Fibroblast of pulmonary artery (primary cell): ENCODE results near the gene RAD50.
"Not testable (repeated sequence)": the region's sequence is repeated elsewhere in the genome, so short reads cannot be mapped to it uniquely, and the experiment has no call there.

Experiments
- DNase-seq: peaks from one replicate; pipeline ENCODE4 v3.0.0-alpha.2; 2010; ENCODE audit warnings: low read depth
- H3K4me3 ChIP-seq: replicated peaks from 2 replicates; pipeline ENCODE4 v1.5.1; 2011; ENCODE audit warnings: low read depth, mild to moderate bottlenecking, control low read depth, low read length, moderate library complexity
- TF ChIP-seq, protein P1 (sequence below): IDR thresholded peaks from 2 replicates; pipeline ENCODE4 v1.5.1; 2011; ENCODE audit warnings: mild to moderate bottlenecking, control low read depth, low read length, inconsistent platforms; ENCODE audit errors: missing control alignments

Gene RAD50

DNA sequence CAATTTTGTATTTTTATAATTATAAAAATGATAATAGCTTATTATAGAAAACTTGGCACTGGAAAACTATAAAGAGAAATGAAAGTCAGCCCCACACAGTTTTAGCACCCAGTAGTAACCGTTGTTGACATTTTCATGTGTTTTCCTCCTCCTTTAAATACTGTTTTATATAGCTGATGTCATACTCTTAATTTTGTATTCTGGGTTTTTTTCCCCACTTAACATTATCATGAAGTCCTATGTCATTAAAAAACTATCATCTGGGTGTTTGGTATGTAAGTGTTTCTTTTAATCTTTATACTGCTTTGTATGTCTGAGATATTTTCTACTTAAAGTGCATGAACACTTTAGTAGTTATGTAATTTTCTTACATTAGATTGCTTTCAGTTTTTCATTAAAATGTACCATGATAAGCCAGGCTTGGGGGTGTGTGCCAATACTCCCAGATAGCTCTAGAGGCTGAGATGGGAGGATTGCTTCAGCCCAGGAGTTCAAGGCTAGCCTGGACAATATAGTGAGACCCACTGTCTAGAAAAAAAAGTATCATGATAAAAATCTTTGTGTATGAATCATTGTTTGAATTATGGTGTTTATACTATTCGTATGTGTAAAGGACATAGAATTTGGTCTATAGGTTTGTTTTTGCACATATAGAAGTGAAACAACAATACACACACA is 2.7 kb downstream of the RAD50 start:
- no peak overlapping the region for H3K4me3 ChIP-seq
- no peak for DNase-seq
- TF ChIP-seq, protein P1, sequence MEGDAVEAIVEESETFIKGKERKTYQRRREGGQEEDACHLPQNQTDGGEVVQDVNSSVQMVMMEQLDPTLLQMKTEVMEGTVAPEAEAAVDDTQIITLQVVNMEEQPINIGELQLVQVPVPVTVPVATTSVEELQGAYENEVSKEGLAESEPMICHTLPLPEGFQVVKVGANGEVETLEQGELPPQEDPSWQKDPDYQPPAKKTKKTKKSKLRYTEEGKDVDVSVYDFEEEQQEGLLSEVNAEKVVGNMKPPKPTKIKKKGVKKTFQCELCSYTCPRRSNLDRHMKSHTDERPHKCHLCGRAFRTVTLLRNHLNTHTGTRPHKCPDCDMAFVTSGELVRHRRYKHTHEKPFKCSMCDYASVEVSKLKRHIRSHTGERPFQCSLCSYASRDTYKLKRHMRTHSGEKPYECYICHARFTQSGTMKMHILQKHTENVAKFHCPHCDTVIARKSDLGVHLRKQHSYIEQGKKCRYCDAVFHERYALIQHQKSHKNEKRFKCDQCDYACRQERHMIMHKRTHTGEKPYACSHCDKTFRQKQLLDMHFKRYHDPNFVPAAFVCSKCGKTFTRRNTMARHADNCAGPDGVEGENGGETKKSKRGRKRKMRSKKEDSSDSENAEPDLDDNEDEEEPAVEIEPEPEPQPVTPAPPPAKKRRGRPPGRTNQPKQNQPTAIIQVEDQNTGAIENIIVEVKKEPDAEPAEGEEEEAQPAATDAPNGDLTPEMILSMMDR = no peak

DNA sequence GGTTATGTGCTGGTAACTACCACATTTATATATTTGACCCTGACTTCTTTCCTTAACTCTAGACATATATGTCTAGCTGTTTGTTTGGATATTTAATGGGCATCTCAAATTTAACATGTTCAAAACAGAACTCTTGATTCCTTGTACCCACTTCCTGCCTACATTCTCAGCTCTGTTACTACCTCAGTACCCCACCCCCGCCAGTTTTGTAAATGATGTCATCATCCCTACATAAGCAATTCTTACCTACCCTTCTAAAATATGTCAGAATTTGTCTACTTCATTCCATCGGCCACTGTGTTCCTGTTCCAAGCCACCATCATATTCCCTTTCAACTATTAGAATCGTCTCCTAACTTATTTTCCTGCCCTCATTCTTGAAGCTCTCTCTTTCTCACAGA is 4.8 kb downstream of the RAD50 start:
- DNase-seq = no peak
- TF ChIP-seq, protein P1 = no peak
- no peak overlapping the region for H3K4me3 ChIP-seq

DNA sequence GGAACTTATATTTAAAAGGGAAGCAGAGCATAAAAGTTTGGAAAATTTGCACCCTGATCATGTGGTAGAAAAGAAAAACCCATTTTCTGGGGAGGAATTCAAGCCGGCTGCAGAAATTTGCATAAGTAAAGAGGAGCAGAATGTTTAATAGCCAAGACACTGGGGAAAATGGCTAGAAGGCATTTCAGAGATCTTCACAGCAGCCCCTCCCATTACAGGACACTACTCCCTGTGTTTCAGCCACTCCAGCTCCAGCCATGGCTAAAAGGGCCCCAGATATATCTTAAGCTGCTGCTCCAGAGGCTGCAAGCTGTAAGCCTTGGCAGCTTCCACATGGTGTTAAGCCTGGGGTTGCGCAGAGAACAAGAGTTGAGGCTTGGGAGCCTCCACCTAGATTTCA is 7.8 kb downstream of the RAD50 start:
- DNase-seq, H3K4me3 ChIP-seq: not testable (repeated sequence)

DNA sequence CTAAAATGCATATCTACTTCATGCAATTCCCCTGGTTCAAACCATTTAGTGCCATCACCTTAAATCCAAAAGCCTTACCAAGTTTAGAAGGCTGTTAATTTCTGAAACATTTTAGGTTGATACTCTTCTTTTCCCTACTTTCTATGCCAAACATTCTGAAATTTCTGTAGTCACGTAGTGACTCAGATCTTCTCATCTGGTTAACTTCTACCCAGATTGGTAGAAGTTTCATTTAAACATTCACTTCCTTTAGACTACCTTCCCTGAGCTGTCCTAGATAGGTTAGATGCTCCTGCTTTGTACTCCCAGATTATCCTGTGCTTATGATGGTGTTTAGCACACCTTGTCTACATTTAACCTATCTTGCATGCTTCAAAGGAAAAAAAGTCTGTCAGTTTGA is 9.9 kb downstream of the RAD50 start:
- H3K4me3 ChIP-seq = no peak overlapping the region
- TF ChIP-seq, protein P1 = no peak
- DNase-seq = no peak

DNA sequence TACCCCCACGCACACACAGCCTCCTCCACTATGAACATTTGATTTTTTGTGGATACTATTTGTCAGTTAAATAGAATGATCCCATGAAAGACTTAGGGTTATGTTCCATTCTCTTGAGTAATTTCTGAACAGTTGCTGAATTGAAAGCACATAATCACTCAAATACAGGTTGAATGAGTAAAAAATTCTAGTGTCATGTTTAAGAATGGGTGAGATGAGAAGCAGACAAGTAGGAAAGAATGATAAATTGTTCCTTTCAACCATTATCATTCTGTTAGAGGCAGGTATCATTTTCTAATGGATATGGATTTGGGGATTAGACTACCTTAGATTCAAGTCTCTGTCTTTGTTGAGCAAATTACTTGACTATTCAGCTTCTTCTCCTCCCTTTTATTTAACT is 19.3 kb downstream of the RAD50 start:
- TF ChIP-seq, protein P1 = no peak
- no peak overlapping the region for H3K4me3 ChIP-seq
- DNase-seq = no peak

DNA sequence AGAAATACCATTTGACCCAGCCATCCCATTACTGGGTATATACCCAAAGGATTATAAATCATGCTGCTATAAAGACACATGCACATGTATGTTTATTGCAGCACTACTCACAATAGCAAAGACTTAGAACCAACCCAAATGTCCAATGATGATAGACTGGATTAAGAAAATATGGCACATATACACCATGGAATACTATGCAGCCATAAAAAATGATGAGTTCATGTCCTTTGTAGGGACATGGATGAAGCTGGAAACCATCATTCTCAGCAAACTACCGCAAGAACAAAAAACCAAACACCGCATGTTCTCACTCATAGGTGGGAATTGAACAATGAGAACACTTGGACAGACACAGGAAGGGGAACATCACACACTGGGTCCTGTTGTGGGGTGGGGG is 27.8 kb downstream of the RAD50 start:
- not testable (repeated sequence) for H3K4me3 ChIP-seq, DNase-seq

DNA sequence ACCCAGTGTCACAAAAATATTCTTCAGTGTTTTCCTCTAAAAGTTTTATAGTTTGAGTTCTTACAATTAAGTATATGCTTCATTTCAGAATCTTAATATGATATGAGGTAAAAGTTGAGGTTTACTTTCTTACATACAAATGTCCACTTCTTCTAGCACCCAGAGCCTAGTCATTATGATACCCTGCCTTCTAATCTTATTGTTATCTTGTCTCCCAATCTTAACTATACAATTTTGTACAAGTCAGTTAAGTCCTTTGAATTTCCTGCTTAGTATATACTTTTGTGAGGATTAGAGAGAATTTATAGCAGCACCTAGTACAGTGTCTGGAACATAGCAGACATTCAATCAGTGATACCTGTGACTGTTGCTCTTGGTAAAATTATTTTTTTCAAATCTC is 29.3 kb downstream of the RAD50 start:
- TF ChIP-seq, protein P1 = no peak
- no peak for DNase-seq

DNA sequence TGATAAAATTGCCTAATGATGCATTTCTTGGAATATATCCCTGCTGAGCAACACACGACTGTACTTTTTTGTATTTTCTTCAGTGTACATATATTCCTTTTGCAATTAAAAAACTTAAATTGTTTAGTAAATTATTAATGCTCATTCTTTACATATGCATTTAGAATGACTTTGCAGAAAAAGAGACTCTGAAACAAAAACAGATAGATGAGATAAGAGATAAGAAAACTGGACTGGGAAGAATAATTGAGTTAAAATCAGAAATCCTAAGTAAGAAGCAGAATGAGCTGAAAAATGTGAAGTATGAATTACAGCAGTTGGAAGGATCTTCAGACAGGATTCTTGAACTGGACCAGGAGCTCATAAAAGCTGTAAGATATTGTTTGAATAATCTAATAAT is 32.7 kb downstream of the RAD50 start:
- no peak overlapping the region for H3K4me3 ChIP-seq
- DNase-seq = no peak
- TF ChIP-seq, protein P1 = no peak

More for the DNA sequence above, 29.3 kb downstream of the RAD50 start:
- no peak overlapping the region for H3K4me3 ChIP-seq
